Colonic mucosa (tissue), 4 donors: Measurements from ENCODE around the gene CPE. TPM values are rescaled to one million over a fixed set of nuclear protein-coding genes. Genes with fewer than 3 reads are reported as not detected.

Experiments
- DNase-seq: peaks from one replicate; pipeline ENCODE4 v3.0.0-alpha.2; 2020
- H3K27ac ChIP-seq: fragments of 200-600 bp; one replicate; pipeline ENCODE4 v1.8.0; 2021
- H3K27me3 ChIP-seq: fragments of 200-600 bp; one replicate; pipeline ENCODE4 v1.8.0; 2021
- H3K36me3 ChIP-seq: fragments of 200-600 bp; one replicate; pipeline ENCODE4 v1.8.0; 2021
- H3K4me1 ChIP-seq: fragments of 200-600 bp; one replicate; pipeline ENCODE4 v1.8.0; 2021; ENCODE audit warnings: mild to moderate bottlenecking
- H3K4me3 ChIP-seq: fragments of 200-600 bp; one replicate; pipeline ENCODE4 v1.8.0; 2021
- H3K9ac ChIP-seq, 2 donors: one replicate each; pipeline ENCODE4 v1.7.0; 2013; ENCODE audit warnings: control low read depth in 2 of 2, low read depth in 2 of 2, low read length in 2 of 2
- H3K9me3 ChIP-seq: fragments of 200-600 bp; one replicate; pipeline ENCODE4 v1.8.0; 2021
- intact Hi-C: fragments of 100-400 bp; cut with DNase I; formaldehyde crosslinking; loops from one replicate; pipeline ENCODE4 v1.14.1; 2022
- total RNA-seq, 2 donors: library from RNA; stranded (reverse); fragmentation: NEBNext Ultra II Directional in 1 of 2; extraction: Animal tissue kit (Norgen Biotek cat#: 25700) in 1 of 2; gene quantifications; one replicate each; pipeline ENCODE4 v1.2.1, GENCODE V29; 2021
- TF ChIP-seq, protein P1 (sequence below): fragments of 200-600 bp; IDR thresholded peaks from one replicate; pipeline ENCODE4 v1.8.0; 2022; ENCODE audit warnings: antibody characterized with exemption, mild to moderate bottlenecking
- donor health status: healthy.
- donor health status: DM: no; HTN: no; CAD: no.
- donor health status: DM: no; HTN: no; CAD: no.

The CPE gene
- total RNA-seq, 2 donors from 2014 or later: 13.8 to 49.6 TPM

DNA sequence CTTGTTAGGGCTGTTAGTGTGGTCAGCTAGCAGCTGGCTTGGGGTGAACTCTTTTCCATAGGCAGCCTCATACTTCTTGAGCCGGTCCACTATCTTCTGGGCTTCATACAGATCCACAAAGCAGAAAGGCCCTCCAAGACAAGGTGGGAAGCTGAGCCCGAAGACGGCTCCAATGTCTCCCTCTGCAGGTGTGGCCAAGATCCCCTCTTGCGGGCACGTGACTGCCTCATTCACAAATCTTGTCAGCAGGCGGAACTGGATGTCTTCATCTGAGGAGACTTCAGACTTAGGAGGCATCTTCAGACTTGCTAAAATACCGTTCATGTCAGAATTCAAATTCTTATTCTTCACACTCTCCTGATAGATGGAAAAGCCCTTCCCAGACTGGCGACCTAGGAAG lies 25.3 kb downstream of the CPE start:
- TF ChIP-seq, protein P1, sequence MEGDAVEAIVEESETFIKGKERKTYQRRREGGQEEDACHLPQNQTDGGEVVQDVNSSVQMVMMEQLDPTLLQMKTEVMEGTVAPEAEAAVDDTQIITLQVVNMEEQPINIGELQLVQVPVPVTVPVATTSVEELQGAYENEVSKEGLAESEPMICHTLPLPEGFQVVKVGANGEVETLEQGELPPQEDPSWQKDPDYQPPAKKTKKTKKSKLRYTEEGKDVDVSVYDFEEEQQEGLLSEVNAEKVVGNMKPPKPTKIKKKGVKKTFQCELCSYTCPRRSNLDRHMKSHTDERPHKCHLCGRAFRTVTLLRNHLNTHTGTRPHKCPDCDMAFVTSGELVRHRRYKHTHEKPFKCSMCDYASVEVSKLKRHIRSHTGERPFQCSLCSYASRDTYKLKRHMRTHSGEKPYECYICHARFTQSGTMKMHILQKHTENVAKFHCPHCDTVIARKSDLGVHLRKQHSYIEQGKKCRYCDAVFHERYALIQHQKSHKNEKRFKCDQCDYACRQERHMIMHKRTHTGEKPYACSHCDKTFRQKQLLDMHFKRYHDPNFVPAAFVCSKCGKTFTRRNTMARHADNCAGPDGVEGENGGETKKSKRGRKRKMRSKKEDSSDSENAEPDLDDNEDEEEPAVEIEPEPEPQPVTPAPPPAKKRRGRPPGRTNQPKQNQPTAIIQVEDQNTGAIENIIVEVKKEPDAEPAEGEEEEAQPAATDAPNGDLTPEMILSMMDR: no peak
- no peak overlapping the region for H3K27ac ChIP-seq
- H3K4me1 ChIP-seq: no peaks in the 10 kb centered on the region
- H3K9ac ChIP-seq: no peak overlapping the region
- no peak overlapping the region for H3K4me3 ChIP-seq
- H3K36me3 ChIP-seq: no peaks in the 10 kb centered on the region
- H3K27me3 ChIP-seq: no peaks in the 10 kb centered on the region
- DNase-seq: no peak
- intact Hi-C loops: no loop called here
- H3K9me3 ChIP-seq: no peaks in the 10 kb centered on the region

DNA sequence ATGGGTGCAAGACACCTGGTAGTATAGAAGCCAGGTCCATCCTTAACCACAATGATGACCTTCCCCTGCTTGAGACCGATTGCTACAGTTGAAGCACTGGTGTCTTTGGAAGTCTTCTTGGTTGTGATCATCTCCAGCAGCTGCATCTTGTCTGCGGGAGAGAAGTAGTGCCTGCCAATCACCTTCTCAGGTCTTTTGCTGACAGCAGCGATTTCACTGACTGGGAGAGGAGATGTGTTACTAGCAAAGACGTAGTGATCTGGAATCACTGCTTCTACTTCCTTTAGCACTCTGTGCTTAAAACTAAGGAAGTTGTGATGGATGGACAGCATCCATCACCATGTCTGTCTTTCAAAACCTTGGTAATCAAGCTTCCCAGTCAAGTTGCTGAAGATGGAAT lies 25.9 kb downstream of the CPE start:
- Histone ChIP-seq H3K27ac (no peak overlapping the region), H3K9ac (no peak overlapping the region), H3K4me1 (no peaks in the 10 kb centered on the region), H3K27me3 (no peaks in the 10 kb centered on the region), H3K4me3 (no peak overlapping the region), H3K36me3 (no peaks in the 10 kb centered on the region), H3K9me3 (no peaks in the 10 kb centered on the region)
- no peak for DNase-seq
- TF ChIP-seq, protein P1: no peak
- intact Hi-C loops: no loop called here

DNA sequence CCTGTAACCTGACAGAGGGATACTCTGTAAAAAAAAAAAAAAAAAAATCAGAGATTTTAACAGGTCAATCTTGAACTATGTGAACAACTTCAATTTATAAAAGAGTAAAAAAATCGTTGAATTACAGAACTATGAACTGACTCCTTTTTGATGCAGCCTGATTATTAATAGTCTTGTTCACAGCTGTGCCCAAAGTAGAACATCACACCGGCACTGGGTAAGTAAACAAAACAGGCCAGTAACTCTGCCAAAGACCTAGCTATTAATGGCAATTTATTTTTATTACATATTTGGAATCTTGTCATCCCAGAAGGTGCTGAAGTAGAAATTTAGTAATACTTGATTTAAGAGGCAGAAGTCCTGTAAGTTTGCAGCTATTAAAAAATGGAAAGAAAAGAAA lies 31.4 kb downstream of the CPE start:
- TF ChIP-seq, protein P1: no peak
- Histone ChIP-seq H3K9me3 (no peaks in the 10 kb centered on the region), H3K4me1 (no peaks in the 10 kb centered on the region), H3K36me3 (no peaks in the 10 kb centered on the region), H3K9ac (no peak overlapping the region), H3K27ac (no peak overlapping the region), H3K27me3 (no peaks in the 10 kb centered on the region), H3K4me3 (no peak overlapping the region)
- no peak for DNase-seq
- intact Hi-C loops: no loop called here

DNA sequence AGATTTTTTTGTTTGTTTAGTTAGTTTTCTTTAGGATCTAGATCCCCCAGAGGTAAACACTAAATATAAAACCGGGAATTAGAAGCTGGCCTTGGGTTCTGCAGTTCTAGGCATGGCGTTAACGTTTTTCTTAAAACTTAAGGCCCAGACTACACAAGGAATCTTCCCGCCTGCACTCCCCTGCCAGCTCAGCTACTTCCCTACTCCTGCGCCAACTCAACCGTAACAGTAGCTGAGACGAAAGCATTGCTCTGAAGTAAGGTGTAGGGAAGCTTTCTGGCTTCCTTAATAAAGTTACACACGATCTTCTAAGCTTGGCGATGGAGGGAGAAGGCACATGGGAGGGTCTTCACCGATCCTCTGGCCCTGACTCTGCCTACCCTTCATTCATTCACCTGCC lies 37.1 kb downstream of the CPE start:
- Histone ChIP-seq H3K27ac (no peak overlapping the region), H3K4me1 (no peaks in the 10 kb centered on the region), H3K9me3 (no peaks in the 10 kb centered on the region), H3K4me3 (no peak overlapping the region), H3K36me3 (no peaks in the 10 kb centered on the region), H3K27me3 (no peaks in the 10 kb centered on the region), H3K9ac (no peak overlapping the region)
- no peak for DNase-seq
- intact Hi-C loops: no loop called here
- TF ChIP-seq, protein P1: no peak

DNA sequence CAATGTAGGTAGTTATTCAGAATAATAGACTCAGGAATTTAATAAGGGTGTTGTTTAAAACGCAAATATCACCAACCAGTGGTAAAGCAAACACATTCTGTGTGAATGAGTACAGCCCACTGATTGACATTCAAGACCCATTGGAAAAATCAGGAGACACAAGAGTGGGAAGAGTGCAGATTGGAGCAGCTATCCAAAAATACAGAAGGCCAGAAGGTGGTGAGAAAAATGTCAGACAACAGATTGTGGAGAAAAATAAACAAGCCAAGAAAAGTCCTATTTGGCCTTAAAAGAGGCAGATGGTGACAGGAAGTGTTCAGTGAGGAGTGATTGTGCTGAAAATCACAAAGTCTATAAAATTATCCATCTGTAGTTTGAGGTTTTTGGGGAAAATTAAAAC lies 39.3 kb downstream of the CPE start:
- TF ChIP-seq, protein P1: no peak
- DNase-seq: no peak

DNA sequence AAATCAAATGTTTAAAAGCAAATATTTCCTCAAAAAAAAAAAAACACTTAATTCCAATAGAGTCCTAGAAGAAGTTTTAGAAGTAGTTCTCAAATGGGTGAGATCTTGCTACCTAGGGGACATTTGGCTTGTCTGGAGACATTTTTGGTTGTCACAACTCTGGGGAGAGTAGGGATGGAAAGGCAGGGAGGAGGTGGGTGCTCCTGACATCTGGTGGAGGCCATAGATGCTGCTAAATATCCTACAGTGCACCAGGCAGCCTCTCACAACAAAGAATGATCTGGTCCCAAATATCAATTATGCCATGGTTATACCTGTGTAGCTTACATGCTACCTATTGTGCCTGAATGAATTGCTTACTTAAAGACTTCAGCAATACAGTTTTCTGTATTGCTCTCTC lies 46.8 kb downstream of the CPE start:
- no peaks in the 10 kb centered on the region for H3K4me1 ChIP-seq
- intact Hi-C loops: no loop called here
- H3K9ac ChIP-seq: no peak overlapping the region
- no peak overlapping the region for H3K4me3 ChIP-seq
- no peak for DNase-seq
- no peaks in the 10 kb centered on the region for H3K9me3 ChIP-seq
- no peaks in the 10 kb centered on the region for H3K27me3 ChIP-seq
- TF ChIP-seq, protein P1: no peak
- no peak overlapping the region for H3K27ac ChIP-seq
- H3K36me3 ChIP-seq: no peaks in the 10 kb centered on the region

More for the DNA sequence above, 39.3 kb downstream of the CPE start:
- Histone ChIP-seq H3K27ac (no peak overlapping the region), H3K36me3 (no peaks in the 10 kb centered on the region), H3K9ac (no peak overlapping the region), H3K27me3 (no peaks in the 10 kb centered on the region), H3K4me3 (no peak overlapping the region), H3K4me1 (no peaks in the 10 kb centered on the region), H3K9me3 (no peaks in the 10 kb centered on the region)
- intact Hi-C loops: no loop called here
